Measurements from ENCODE around the gene TMPRSS11D.

GRCh38 chr4:67911638-67912037, 27.8 kb upstream of the TMPRSS11D start:
- TF ChIP-seq, protein P1, sequence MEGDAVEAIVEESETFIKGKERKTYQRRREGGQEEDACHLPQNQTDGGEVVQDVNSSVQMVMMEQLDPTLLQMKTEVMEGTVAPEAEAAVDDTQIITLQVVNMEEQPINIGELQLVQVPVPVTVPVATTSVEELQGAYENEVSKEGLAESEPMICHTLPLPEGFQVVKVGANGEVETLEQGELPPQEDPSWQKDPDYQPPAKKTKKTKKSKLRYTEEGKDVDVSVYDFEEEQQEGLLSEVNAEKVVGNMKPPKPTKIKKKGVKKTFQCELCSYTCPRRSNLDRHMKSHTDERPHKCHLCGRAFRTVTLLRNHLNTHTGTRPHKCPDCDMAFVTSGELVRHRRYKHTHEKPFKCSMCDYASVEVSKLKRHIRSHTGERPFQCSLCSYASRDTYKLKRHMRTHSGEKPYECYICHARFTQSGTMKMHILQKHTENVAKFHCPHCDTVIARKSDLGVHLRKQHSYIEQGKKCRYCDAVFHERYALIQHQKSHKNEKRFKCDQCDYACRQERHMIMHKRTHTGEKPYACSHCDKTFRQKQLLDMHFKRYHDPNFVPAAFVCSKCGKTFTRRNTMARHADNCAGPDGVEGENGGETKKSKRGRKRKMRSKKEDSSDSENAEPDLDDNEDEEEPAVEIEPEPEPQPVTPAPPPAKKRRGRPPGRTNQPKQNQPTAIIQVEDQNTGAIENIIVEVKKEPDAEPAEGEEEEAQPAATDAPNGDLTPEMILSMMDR (IDR thresholded peaks at IDR 0.05), result no peak
- no peak for TF ChIP-seq POLR2A (IDR thresholded peaks at IDR 0.05)

Measured in transverse colon (tissue), 3 donors.